Measurements from ENCODE around the gene IL7R.
A peak's percentile ranks its signal among the peaks of the same experiment; 100 is the strongest.
"Not testable (repeated sequence)": the region's sequence is repeated elsewhere in the genome, so short reads cannot be mapped to it uniquely, and the experiment has no call there.

The IL7R gene

GRCh38 chr5:35842856-35843255 is 13.8 kb upstream of the IL7R start:
- no peak for DNase-seq (ENCODE audit: low read depth, low spot score)

- not testable (repeated sequence) for DNase-seq (ENCODE audit: low read depth, low spot score)
These were observed 11.2 kb upstream of the IL7R start for GRCh38 chr5:35845508-35845907.

GRCh38 chr5:35847491-35847890 is 9.2 kb upstream of the IL7R start:
- DNase-seq (ENCODE audit: low read depth, low spot score), result no peak

- DNase-seq (ENCODE audit: low read depth, low spot score), result no peak
These were observed 8.7 kb upstream of the IL7R start for GRCh38 chr5:35847961-35848360.

- no peak for DNase-seq (ENCODE audit: low read depth, low spot score)
These were observed 6.8 kb upstream of the IL7R start for GRCh38 chr5:35849860-35850259.

- no peak for DNase-seq (ENCODE audit: low read depth, low spot score)
These were observed 5.6 kb upstream of the IL7R start for GRCh38 chr5:35850967-35851680.

GRCh38 chr5:35852084-35852734 is 4.5 kb upstream of the IL7R start:
- no peak for DNase-seq (ENCODE audit: low read depth, low spot score)

GRCh38 chr5:35852773-35853172 is 3.9 kb upstream of the IL7R start:
- no peak for DNase-seq (ENCODE audit: low read depth, low spot score)

- peak; percentile 38 for DNase-seq (ENCODE audit: low read depth, low spot score)
These were observed 3.1 kb upstream of the IL7R start for GRCh38 chr5:35853631-35854030.

- peak; percentile 67 for DNase-seq (ENCODE audit: low read depth, low spot score)
These were observed 2.4 kb upstream of the IL7R start for GRCh38 chr5:35854248-35854647.

- no peak for DNase-seq (ENCODE audit: low read depth, low spot score)
These were observed 1.5 kb upstream of the IL7R start for GRCh38 chr5:35855187-35855586.

- DNase-seq (ENCODE audit: low read depth, low spot score), result not testable (repeated sequence)
These were observed 416 bp upstream of the IL7R start for GRCh38 chr5:35856186-35856764.

GRCh38 chr5:35857606-35858205 is 1.0 kb downstream of the IL7R start:
- no peak for DNase-seq (ENCODE audit: low read depth, low spot score)

GRCh38 chr5:35859101-35859661 is 2.5 kb downstream of the IL7R start:
- DNase-seq (ENCODE audit: low read depth, low spot score), result no peak

GRCh38 chr5:35860686-35861085 is 4.0 kb downstream of the IL7R start:
- no peak for DNase-seq (ENCODE audit: low read depth, low spot score)

- DNase-seq (ENCODE audit: low read depth, low spot score), result no peak
These were observed 5.0 kb downstream of the IL7R start for GRCh38 chr5:35861718-35862117.

GRCh38 chr5:35862126-35862525 is 5.4 kb downstream of the IL7R start:
- no peak for DNase-seq (ENCODE audit: low read depth, low spot score)

- DNase-seq (ENCODE audit: low read depth, low spot score), result no peak
These were observed 6.5 kb downstream of the IL7R start for GRCh38 chr5:35863159-35863558.

GRCh38 chr5:35867998-35868397 is 11.3 kb downstream of the IL7R start:
- DNase-seq (ENCODE audit: low read depth, low spot score), result no peak

GRCh38 chr5:35869685-35870277 is 13.1 kb downstream of the IL7R start:
- no peak for DNase-seq (ENCODE audit: low read depth, low spot score)

- DNase-seq (ENCODE audit: low read depth, low spot score), result no peak
These were observed 13.9 kb downstream of the IL7R start for GRCh38 chr5:35870605-35871004.

GRCh38 chr5:35876454-35876853 is 19.8 kb downstream of the IL7R start:
- DNase-seq (ENCODE audit: low read depth, low spot score), result no peak

Data from activated CD4-positive, CD25-positive, alpha-beta regulatory T cell treated with anti-CD3 and anti-CD28 coated beads, Interleukin-2, amount 50 U/mL, for 16 hours (primary cell).